Activated CD4-positive, CD25-positive, alpha-beta regulatory T cell treated with anti-CD3 and anti-CD28 coated beads, Interleukin-2, amount 50 U/mL, for 16 hours (primary cell): ENCODE measurements around the gene LHFPL3.
A peak's percentile ranks its signal among the peaks of the same experiment; 100 is the strongest.
"Not testable (repeated sequence)": the region's sequence is repeated elsewhere in the genome, so short reads cannot be mapped to it uniquely, and the experiment has no call there.

Experiments
- DNase-seq: peaks from one replicate; pipeline ENCODE4 v3.0.0-alpha.2; 2020; ENCODE audit warnings: low read depth, low spot score

Gene LHFPL3

GRCh38 chr7:104894726-104895521 lies 566.5 kb downstream of the LHFPL3 start:
- DNase-seq = no peak

GRCh38 chr7:104895522-104896236 lies 567.3 kb downstream of the LHFPL3 start:
- no peak for DNase-seq

- DNase-seq = no peak
Observed at GRCh38 chr7:104898434-104898833, 570.0 kb downstream of the LHFPL3 start.

- no peak for DNase-seq
Observed at GRCh38 chr7:104900525-104901239, 572.3 kb downstream of the LHFPL3 start.

GRCh38 chr7:104901240-104901619 lies 572.8 kb downstream of the LHFPL3 start:
- no peak for DNase-seq

GRCh38 chr7:104902183-104902582 lies 573.8 kb downstream of the LHFPL3 start:
- no peak for DNase-seq

GRCh38 chr7:104903044-104903443 lies 574.6 kb downstream of the LHFPL3 start:
- no peak for DNase-seq

- no peak for DNase-seq
Observed at GRCh38 chr7:104903846-104904245, 575.4 kb downstream of the LHFPL3 start.

- no peak for DNase-seq
Observed at GRCh38 chr7:104906032-104906431, 577.6 kb downstream of the LHFPL3 start.

- DNase-seq = no peak
Observed at GRCh38 chr7:104906556-104906955, 578.2 kb downstream of the LHFPL3 start.

GRCh38 chr7:104908636-104909035 lies 580.2 kb downstream of the LHFPL3 start:
- DNase-seq = no peak

GRCh38 chr7:104909096-104909495 lies 580.7 kb downstream of the LHFPL3 start:
- no peak for DNase-seq

- DNase-seq = no peak
Observed at GRCh38 chr7:104914421-104914820, 586.0 kb downstream of the LHFPL3 start.

GRCh38 chr7:104921596-104921995 lies 593.2 kb downstream of the LHFPL3 start:
- DNase-seq = no peak

- DNase-seq = no peak
Observed at GRCh38 chr7:104922182-104923009, 594.0 kb downstream of the LHFPL3 start.

GRCh38 chr7:104923010-104923421 lies 594.6 kb downstream of the LHFPL3 start:
- DNase-seq = peak; percentile 30

GRCh38 chr7:104926189-104926588 lies 597.8 kb downstream of the LHFPL3 start:
- DNase-seq = not testable (repeated sequence)

GRCh38 chr7:104926601-104927041 lies 598.2 kb downstream of the LHFPL3 start:
- no peak for DNase-seq

GRCh38 chr7:104927055-104927454 lies 598.7 kb downstream of the LHFPL3 start:
- no peak for DNase-seq

- DNase-seq = no peak
Observed at GRCh38 chr7:104928721-104929400, 600.5 kb downstream of the LHFPL3 start.

- no peak for DNase-seq
Observed at GRCh38 chr7:104929921-104930320, 601.5 kb downstream of the LHFPL3 start.
